ENCODE measurements around the gene CAPNS1. TPM values are rescaled to one million over a fixed set of nuclear protein-coding genes. Genes with fewer than 3 reads are reported as not detected.
A peak's percentile ranks its signal among the peaks of the same experiment; 100 is the strongest.

CAPNS1 gene
- total and polyA plus RNA-seq, 9 of the 15 experiments (the other 6 are each of a cell fraction or from before 2014, with no cell fraction given) = 77.9 to 576 (median 258) TPM

- TF ChIP-seq CHCHD3 (CRISPR knock-in tag; IDR thresholded peaks at IDR 0.05) (no peak), ZBTB40 (IDR thresholded peaks at IDR 0.05) (no peak), ZBTB40 (CRISPR knock-in tag; IDR thresholded peaks at IDR 0.05) (no peak), POLR3A (IDR thresholded peaks at IDR 0.05; ENCODE audit: borderline replicate concordance, extremely low read depth, insufficient read depth, insufficient read length) (no peak), NELFE (IDR thresholded peaks at IDR 0.05; ENCODE audit: insufficient read depth, insufficient read length) (no peak), RBM25 (IDR thresholded peaks at IDR 0.05; ENCODE audit: low read depth, low read length, severe bottlenecking) (peak; percentile 96), ZNF449 (CRISPR knock-in tag; IDR thresholded peaks at IDR 0.05) (no peak), SIN3B (IDR thresholded peaks at IDR 0.05; ENCODE audit: low read depth) (0 out of 2 replicates have a peak, but pooled peaks have one; percentile 27), NR4A1 (CRISPR knock-in tag; IDR thresholded peaks at IDR 0.05) (no peak), NR4A1 (tag; IDR thresholded peaks at IDR 0.05) (no peak), RBFOX2 (IDR thresholded peaks at IDR 0.05; ENCODE audit: low read depth, low read length) (peak; percentile 76), ATF1 (CRISPR knock-in tag; IDR thresholded peaks at IDR 0.05) (no peak), ATF1 (tag; IDR thresholded peaks at IDR 0.05) (no peak), ZBTB7A (IDR thresholded peaks at IDR 0.05; ENCODE audit: borderline replicate concordance, control insufficient read depth, low read depth, low read length) (peak; percentile 30; the same call in 1 of the 2 replicates), RB1 (IDR thresholded peaks at IDR 0.05; ENCODE audit: low read depth) (0 out of 2 replicates have a peak, but pooled peaks have one; percentile 60), BHLHE40 (IDR thresholded peaks at IDR 0.05; ENCODE audit: low read length) (0 out of 2 replicates have a peak, but pooled peaks have one; percentile 7), HNRNPUL1 (IDR thresholded peaks at IDR 0.05; ENCODE audit: low read length) (no peak), EZH2 (IDR thresholded peaks at IDR 0.05; ENCODE audit: borderline replicate concordance, low read depth, low read length) (no peak), ZKSCAN1 (IDR thresholded peaks at IDR 0.05; ENCODE audit: low read depth, low read length) (no peak)
These were observed 24.2 kb upstream of the CAPNS1 start, which contains the start of gene TBCB (continued) for GRCh38 chr19:36115453-36116343.

Data from K562 (cell line).